SK-N-DZ (cell line): Measurements from ENCODE around the gene SSH2.

Experiments
- DNase-seq: peaks from one replicate; pipeline ENCODE4 v3.0.0-alpha.2; 2015; ENCODE audit warnings: low spot score
- small RNA-seq, 2 experiments: library from RNA; depleted of rRNA; stranded (forward); fragments of <200 nt; gene quantifications; one replicate each; pipeline ENCODE3, GENCODE V24; 2014

SSH2 gene

GRCh38 chr17:29577001-29577370 lies 353.0 kb downstream of the SSH2 start:
- no peak for DNase-seq

- no peak for DNase-seq
Observed at GRCh38 chr17:29576214-29577000, 353.6 kb downstream of the SSH2 start.

Small RNA genes within 50 kb of the gene (small RNA-seq; reads per million reads assigned to genes)
- gene RF00156 = 0.03 to 0.04 reads per million in 2 experiments
- gene RF01210 = 0 to 0.08 reads per million in 2 experiments
- gene RNU6-920P = 0 to 0.04 reads per million in 2 experiments
